ENCODE data around the gene DGLUCY.

- TF ChIP-seq CTCF (IDR thresholded peaks at IDR 0.05; ENCODE audit: low read depth, low read length, poor library complexity, severe bottlenecking) = peak; percentile 86
- no peak for TF ChIP-seq EZH2phosphoT487 (IDR thresholded peaks at IDR 0.05; ENCODE audit: borderline replicate concordance, low read length)
These were observed 59.4 kb downstream of the DGLUCY start for GRCh38 chr14:91173221-91173670.
